ENCODE data around the gene ZRANB3. TPM values are rescaled to one million over a fixed set of nuclear protein-coding genes. Genes with fewer than 3 reads are reported as not detected.
"Not testable (repeated sequence)": the region's sequence is repeated elsewhere in the genome, so short reads cannot be mapped to it uniquely, and the experiment has no call there.

The ZRANB3 gene
- polyA plus RNA-seq, 2 donors: 1.5 to 1.9 TPM

DNA sequence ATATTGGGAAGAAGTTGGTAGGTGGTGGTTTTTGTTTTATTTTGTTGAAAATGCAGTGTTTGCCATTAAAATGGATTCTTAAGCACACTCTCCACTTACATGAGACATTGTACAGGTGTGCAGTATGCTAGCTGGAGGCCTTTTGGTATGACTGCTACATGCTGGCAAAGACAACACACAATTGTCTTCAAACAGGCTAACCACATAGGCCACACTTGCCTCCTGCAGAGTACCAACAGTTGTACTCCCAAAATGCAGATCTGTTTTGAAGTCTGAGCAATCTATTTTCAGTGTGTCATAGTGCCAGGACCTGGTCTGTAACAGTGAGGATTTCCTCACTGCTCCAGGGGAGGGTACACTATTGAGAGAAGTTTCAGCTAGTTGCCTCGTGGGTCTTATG, 213.6 kb downstream of the ZRANB3 start:
- Histone ChIP-seq H3K9me3 (ENCODE audit: control insufficient read depth in 2 of 2, insufficient read depth in 1 of 2, low read depth in 1 of 2, low read length in 1 of 2) (no peaks in the 10 kb centered on the region), H3K4me3 (ENCODE audit: low read depth in 1 of 2, low read length in 2 of 2) (no peak overlapping the region), H3K27me3 (ENCODE audit: control insufficient read depth in 1 of 2, insufficient read depth in 2 of 2, low read length in 2 of 2) (no peaks in the 10 kb centered on the region), H3K36me3 (ENCODE audit: control insufficient read depth in 2 of 2, insufficient read depth in 2 of 2, low read length in 1 of 2) (no peaks in the 10 kb centered on the region), H3K4me1 (ENCODE audit: control insufficient read depth in 2 of 2, insufficient read depth in 2 of 2, low read length in 1 of 2) (no peaks in the 10 kb centered on the region), H3K27ac (ENCODE audit: low read depth in 2 of 2, low read length in 1 of 2) (no peak overlapping the region)
- 67 to 74% methylated on average over 1 of the region's 1 CpG for WGBS, 2 donors

DNA sequence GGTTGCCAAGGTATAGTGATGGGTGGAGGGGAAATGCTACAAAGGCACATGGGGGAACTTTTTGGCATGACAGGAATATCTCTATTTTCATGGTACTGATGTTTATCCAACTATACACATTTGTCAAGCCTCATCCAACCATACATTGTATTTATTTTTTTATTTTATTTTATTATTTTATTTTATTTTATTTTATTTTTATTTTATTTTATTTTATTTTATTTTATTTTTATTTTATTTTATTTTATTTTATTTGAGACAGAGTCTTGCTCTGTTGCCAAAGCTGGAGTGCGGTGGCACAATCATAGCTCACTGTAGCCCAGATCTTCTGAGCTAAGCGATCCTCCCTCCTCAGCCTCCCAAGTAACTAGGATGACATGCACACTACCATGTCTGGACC, 219.1 kb downstream of the ZRANB3 start:
- no peaks in the 10 kb centered on the region for H3K27me3 ChIP-seq (ENCODE audit: control insufficient read depth in 1 of 2, insufficient read depth in 2 of 2, low read length in 2 of 2)
- no peaks in the 10 kb centered on the region for H3K36me3 ChIP-seq (ENCODE audit: control insufficient read depth in 2 of 2, insufficient read depth in 2 of 2, low read length in 1 of 2)
- no peak overlapping the region for H3K27ac ChIP-seq (ENCODE audit: low read depth in 2 of 2, low read length in 1 of 2)
- no peaks in the 10 kb centered on the region for H3K4me1 ChIP-seq (ENCODE audit: control insufficient read depth in 2 of 2, insufficient read depth in 2 of 2, low read length in 1 of 2)
- H3K9me3 ChIP-seq (ENCODE audit: control insufficient read depth in 2 of 2, insufficient read depth in 1 of 2, low read depth in 1 of 2, low read length in 1 of 2): no peaks in the 10 kb centered on the region
- no peak overlapping the region for H3K4me3 ChIP-seq (ENCODE audit: low read depth in 1 of 2, low read length in 2 of 2)
- 98 to 99% methylated on average over 2 of the region's 2 CpGs for WGBS, 2 donors

DNA sequence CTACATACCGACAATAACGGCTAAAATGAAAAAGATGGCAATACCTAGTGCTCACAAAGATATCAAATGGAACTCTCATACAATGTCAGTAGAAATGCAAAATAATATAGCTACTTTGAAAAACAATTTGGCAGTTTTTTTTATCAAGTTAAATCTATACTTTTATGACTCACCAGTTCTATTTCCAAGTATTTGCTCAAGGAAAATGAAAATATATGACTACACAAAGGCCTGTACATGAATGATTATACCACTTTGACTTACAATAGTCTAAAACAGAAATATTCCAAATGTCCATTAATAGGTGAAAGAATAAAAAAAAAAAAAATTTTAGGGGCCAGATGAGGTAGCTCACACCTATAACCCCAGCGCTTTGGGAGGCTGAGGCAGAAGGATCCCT, 219.8 kb downstream of the ZRANB3 start:
- H3K9me3 ChIP-seq (ENCODE audit: control insufficient read depth in 2 of 2, insufficient read depth in 1 of 2, low read depth in 1 of 2, low read length in 1 of 2): no peaks in the 10 kb centered on the region
- no peaks in the 10 kb centered on the region for H3K4me1 ChIP-seq (ENCODE audit: control insufficient read depth in 2 of 2, insufficient read depth in 2 of 2, low read length in 1 of 2)
- 98 to 99% methylated on average over 3 of the region's 3 CpGs for WGBS, 2 donors

GRCh38 chr2:135304694-135305093, 226.3 kb downstream of the ZRANB3 start:
- H3K27me3 ChIP-seq (ENCODE audit: control insufficient read depth in 1 of 2, insufficient read depth in 2 of 2, low read length in 2 of 2): no peaks in the 10 kb centered on the region
- WGBS, 2 donors: 97% methylated on average over 4 of the region's 4 CpGs
- H3K9me3 ChIP-seq (ENCODE audit: control insufficient read depth in 2 of 2, insufficient read depth in 1 of 2, low read depth in 1 of 2, low read length in 1 of 2): no peaks in the 10 kb centered on the region
- H3K4me3 ChIP-seq (ENCODE audit: low read depth in 1 of 2, low read length in 2 of 2): no peak overlapping the region
- H3K4me1 ChIP-seq (ENCODE audit: control insufficient read depth in 2 of 2, insufficient read depth in 2 of 2, low read length in 1 of 2): no peaks in the 10 kb centered on the region
- no peaks in the 10 kb centered on the region for H3K36me3 ChIP-seq (ENCODE audit: control insufficient read depth in 2 of 2, insufficient read depth in 2 of 2, low read length in 1 of 2)
- no peak overlapping the region for H3K27ac ChIP-seq (ENCODE audit: low read depth in 2 of 2, low read length in 1 of 2)

More for the DNA sequence above, 219.8 kb downstream of the ZRANB3 start:
- H3K27ac ChIP-seq (ENCODE audit: low read depth in 2 of 2, low read length in 1 of 2): no peak overlapping the region
- H3K4me3 ChIP-seq (ENCODE audit: low read depth in 1 of 2, low read length in 2 of 2): no peak overlapping the region
- no peaks in the 10 kb centered on the region for H3K27me3 ChIP-seq (ENCODE audit: control insufficient read depth in 1 of 2, insufficient read depth in 2 of 2, low read length in 2 of 2)
- H3K36me3 ChIP-seq (ENCODE audit: control insufficient read depth in 2 of 2, insufficient read depth in 2 of 2, low read length in 1 of 2): no peaks in the 10 kb centered on the region

DNA sequence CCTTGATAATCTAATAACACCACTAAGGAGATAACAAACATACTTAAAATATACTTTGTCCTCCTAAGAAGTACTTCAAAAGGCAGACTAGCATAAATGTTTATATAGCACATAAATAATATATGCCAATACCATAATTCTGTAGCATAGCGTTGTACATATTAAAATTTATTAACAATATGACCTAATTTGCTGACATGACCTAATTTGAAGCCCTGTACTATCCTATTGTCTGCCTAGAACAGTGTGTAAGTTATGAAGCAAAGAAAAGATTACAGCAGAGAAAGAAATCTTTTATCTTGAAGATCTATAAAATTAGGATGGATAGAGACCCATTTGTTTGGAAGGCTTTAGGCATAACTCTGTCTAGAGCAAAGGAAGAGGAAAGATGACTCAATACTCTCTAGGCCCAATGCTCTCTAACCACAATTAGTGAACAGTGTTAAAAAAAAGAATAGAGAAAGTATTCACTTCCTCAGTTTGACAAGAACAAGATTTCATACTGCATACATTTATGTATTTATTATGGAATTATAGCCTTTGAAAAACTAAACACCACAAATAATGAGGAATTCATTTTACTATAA, 231.3 kb downstream of the ZRANB3 start:
- Histone ChIP-seq H3K27ac (ENCODE audit: low read depth in 2 of 2, low read length in 1 of 2) (no peak overlapping the region), H3K36me3 (ENCODE audit: control insufficient read depth in 2 of 2, insufficient read depth in 2 of 2, low read length in 1 of 2) (peaks cover 2 to 6% of the 10 kb centered on the region in 2 donors), H3K9me3 (ENCODE audit: control insufficient read depth in 2 of 2, insufficient read depth in 1 of 2, low read depth in 1 of 2, low read length in 1 of 2) (peaks cover 4 to 7% of the 10 kb centered on the region in 2 donors), H3K4me3 (ENCODE audit: low read depth in 1 of 2, low read length in 2 of 2) (no peak overlapping the region), H3K4me1 (ENCODE audit: control insufficient read depth in 2 of 2, insufficient read depth in 2 of 2, low read length in 1 of 2) (no peaks in the 10 kb centered on the region), H3K27me3 (ENCODE audit: control insufficient read depth in 1 of 2, insufficient read depth in 2 of 2, low read length in 2 of 2) (no peaks in the 10 kb centered on the region)
- 76 to 85% methylated on average over 1 of the region's 1 CpG for WGBS, 2 donors

GRCh38 chr2:135299165-135299564, 231.9 kb downstream of the ZRANB3 start:
- peaks cover 2 to 6% of the 10 kb centered on the region in 2 donors for H3K36me3 ChIP-seq (ENCODE audit: control insufficient read depth in 2 of 2, insufficient read depth in 2 of 2, low read length in 1 of 2)
- WGBS, 2 donors: 88 to 92% methylated on average over 2 of the region's 2 CpGs
- no peak overlapping the region for H3K27ac ChIP-seq (ENCODE audit: low read depth in 2 of 2, low read length in 1 of 2)
- no peaks in the 10 kb centered on the region for H3K27me3 ChIP-seq (ENCODE audit: control insufficient read depth in 1 of 2, insufficient read depth in 2 of 2, low read length in 2 of 2)
- no peaks in the 10 kb centered on the region for H3K4me1 ChIP-seq (ENCODE audit: control insufficient read depth in 2 of 2, insufficient read depth in 2 of 2, low read length in 1 of 2)
- peaks cover 4 to 7% of the 10 kb centered on the region in 2 donors for H3K9me3 ChIP-seq (ENCODE audit: control insufficient read depth in 2 of 2, insufficient read depth in 1 of 2, low read depth in 1 of 2, low read length in 1 of 2)
- no peak overlapping the region for H3K4me3 ChIP-seq (ENCODE audit: low read depth in 1 of 2, low read length in 2 of 2)

DNA sequence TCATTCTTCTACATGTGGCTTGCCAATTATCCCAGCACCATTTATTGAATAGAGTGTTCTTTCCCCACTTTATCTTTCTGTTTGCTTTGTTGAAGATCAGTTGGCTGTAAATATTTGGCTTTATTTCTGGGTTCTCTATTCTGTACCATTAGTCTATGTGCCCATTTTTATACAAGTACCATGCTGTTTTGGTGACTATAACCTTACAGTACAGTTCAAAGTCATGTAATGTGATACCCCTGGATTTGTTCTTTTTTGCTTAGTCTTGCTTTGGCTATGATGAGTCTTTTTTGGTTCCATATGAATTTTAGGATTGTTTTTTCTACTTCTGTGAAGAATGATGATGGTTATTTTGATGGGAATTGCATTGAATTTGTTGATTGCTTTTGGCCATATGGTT, 243.9 kb downstream of the ZRANB3 start:
- not testable (repeated sequence) for H3K27ac ChIP-seq (ENCODE audit: low read depth in 2 of 2, low read length in 1 of 2); H3K36me3 ChIP-seq (ENCODE audit: control insufficient read depth in 2 of 2, insufficient read depth in 2 of 2, low read length in 1 of 2); H3K27me3 ChIP-seq (ENCODE audit: control insufficient read depth in 1 of 2, insufficient read depth in 2 of 2, low read length in 2 of 2); H3K4me3 ChIP-seq (ENCODE audit: low read depth in 1 of 2, low read length in 2 of 2); H3K4me1 ChIP-seq (ENCODE audit: control insufficient read depth in 2 of 2, insufficient read depth in 2 of 2, low read length in 1 of 2); H3K9me3 ChIP-seq (ENCODE audit: control insufficient read depth in 2 of 2, insufficient read depth in 1 of 2, low read depth in 1 of 2, low read length in 1 of 2)

- Histone ChIP-seq H3K27me3 (ENCODE audit: control insufficient read depth in 1 of 2, insufficient read depth in 2 of 2, low read length in 2 of 2) (no peaks in the 10 kb centered on the region), H3K36me3 (ENCODE audit: control insufficient read depth in 2 of 2, insufficient read depth in 2 of 2, low read length in 1 of 2) (no peaks in the 10 kb centered on the region), H3K9me3 (ENCODE audit: control insufficient read depth in 2 of 2, insufficient read depth in 1 of 2, low read depth in 1 of 2, low read length in 1 of 2) (peaks cover 0 to 3% of the 10 kb centered on the region in 2 donors), H3K4me1 (ENCODE audit: control insufficient read depth in 2 of 2, insufficient read depth in 2 of 2, low read length in 1 of 2) (no peaks in the 10 kb centered on the region), H3K4me3 (ENCODE audit: low read depth in 1 of 2, low read length in 2 of 2) (no peak overlapping the region), H3K27ac (ENCODE audit: low read depth in 2 of 2, low read length in 1 of 2) (no peak overlapping the region)
- WGBS, 2 donors: 74 to 87% methylated on average over 3 of the region's 3 CpGs
Observed at GRCh38 chr2:135285391-135285790, 245.6 kb downstream of the ZRANB3 start.

- Histone ChIP-seq H3K36me3 (ENCODE audit: control insufficient read depth in 2 of 2, insufficient read depth in 2 of 2, low read length in 1 of 2) (no peaks in the 10 kb centered on the region), H3K4me3 (ENCODE audit: low read depth in 1 of 2, low read length in 2 of 2) (no peak overlapping the region), H3K9me3 (ENCODE audit: control insufficient read depth in 2 of 2, insufficient read depth in 1 of 2, low read depth in 1 of 2, low read length in 1 of 2) (no peaks in the 10 kb centered on the region), H3K4me1 (ENCODE audit: control insufficient read depth in 2 of 2, insufficient read depth in 2 of 2, low read length in 1 of 2) (no peaks in the 10 kb centered on the region), H3K27ac (ENCODE audit: low read depth in 2 of 2, low read length in 1 of 2) (no peak overlapping the region), H3K27me3 (ENCODE audit: control insufficient read depth in 1 of 2, insufficient read depth in 2 of 2, low read length in 2 of 2) (no peaks in the 10 kb centered on the region)
- WGBS, 2 donors: 95 to 100% methylated on average over 1 of the region's 1 CpG
Observed at GRCh38 chr2:135281379-135281778, 249.6 kb downstream of the ZRANB3 start.

GRCh38 chr2:135279209-135279608, 251.8 kb downstream of the ZRANB3 start:
- Histone ChIP-seq H3K36me3 (ENCODE audit: control insufficient read depth in 2 of 2, insufficient read depth in 2 of 2, low read length in 1 of 2) (no peaks in the 10 kb centered on the region), H3K4me1 (ENCODE audit: control insufficient read depth in 2 of 2, insufficient read depth in 2 of 2, low read length in 1 of 2) (no peaks in the 10 kb centered on the region), H3K4me3 (ENCODE audit: low read depth in 1 of 2, low read length in 2 of 2) (no peak overlapping the region), H3K27me3 (ENCODE audit: control insufficient read depth in 1 of 2, insufficient read depth in 2 of 2, low read length in 2 of 2) (no peaks in the 10 kb centered on the region), H3K9me3 (ENCODE audit: control insufficient read depth in 2 of 2, insufficient read depth in 1 of 2, low read depth in 1 of 2, low read length in 1 of 2) (no peaks in the 10 kb centered on the region), H3K27ac (ENCODE audit: low read depth in 2 of 2, low read length in 1 of 2) (no peak overlapping the region)
